Keratinocyte (primary cell): ENCODE results near the gene KLHDC4.
"Not testable (repeated sequence)": the region's sequence is repeated elsewhere in the genome, so short reads cannot be mapped to it uniquely, and the experiment has no call there.

Experiments used
- CTCF ChIP-seq, 3 experiments: IDR thresholded peaks in 1 of 3; conservative IDR thresholded peaks in 1 of 3; optimal IDR thresholded peaks in 1 of 3; 2 replicates in 2 of 3; 3 replicates in 1 of 3; pipeline versions ENCODE3 to v1.5.1; 2011; ENCODE audit warnings: low read length in 3 of 3, mild to moderate bottlenecking in 3 of 3, moderate library complexity in 2 of 3, control low read depth in 1 of 3, inconsistent platforms in 1 of 3; ENCODE audit not compliant: insufficient read depth in 2 of 3; ENCODE audit errors: extremely low read depth in 1 of 3
- EZH2 ChIP-seq: IDR thresholded peaks from one replicate; pipeline ENCODE4 v1.6.1; 2012; ENCODE audit warnings: inconsistent platforms, mild to moderate bottlenecking, low read length, moderate library complexity

DNA sequence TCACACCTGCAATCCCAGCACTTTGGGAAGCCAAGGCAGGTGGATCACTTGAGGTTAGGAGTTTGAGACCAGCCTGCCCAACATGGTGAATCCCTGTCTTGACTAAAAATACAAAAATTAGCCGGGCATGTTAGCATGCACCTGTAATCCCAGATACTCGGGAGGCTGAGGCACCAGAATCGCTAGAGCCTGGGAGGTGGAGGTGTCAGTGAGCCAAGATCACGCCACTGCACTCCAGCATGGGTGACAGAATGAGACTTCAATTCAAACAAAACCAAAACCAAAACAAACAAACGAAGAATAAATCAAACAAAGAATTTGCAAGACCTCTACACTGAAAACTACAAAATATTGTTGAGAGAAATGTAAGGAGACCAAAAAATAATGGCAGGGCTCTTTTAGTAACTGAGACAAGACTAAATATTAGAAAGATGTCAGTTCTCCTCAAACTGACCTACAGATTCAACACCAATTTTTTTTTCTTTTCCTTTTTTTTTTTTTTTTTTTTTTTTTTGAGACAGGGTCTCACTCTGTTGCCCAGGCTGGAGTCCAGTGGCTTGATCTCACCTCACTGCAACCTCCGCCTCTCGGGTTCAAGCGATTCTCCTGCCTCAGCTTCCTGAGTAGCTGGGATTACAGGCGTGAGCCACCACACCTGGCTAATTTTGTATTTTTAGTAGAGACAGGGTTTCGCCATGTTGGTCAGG lies 23.1 kb upstream of the KLHDC4 start:
- not testable (repeated sequence) for TF ChIP-seq EZH2; CTCF (optimal IDR thresholded peaks at IDR 0.05 in 1 of 3, IDR thresholded peaks at IDR 0.05 in 1 of 3, conservative IDR thresholded peaks at IDR 0.05 in 1 of 3; ENCODE audit: extremely low read depth in 1 of 3, insufficient read depth in 2 of 3, low read length in 3 of 3)
